ENCODE data around the gene PLAGL1. TPM values are rescaled to one million over a fixed set of nuclear protein-coding genes. Genes with fewer than 3 reads are reported as not detected.

The PLAGL1 gene
- total and polyA plus RNA-seq, 2 experiments from 2014 or later, result 22.8 to 43.8 TPM

- Histone ChIP-seq H3K27me3 (replicated peaks; ENCODE audit: insufficient read depth) (no peaks in the 10 kb centered on the region), H4K20me1 (ENCODE audit: insufficient read depth) (no peaks in the 10 kb centered on the region), H3K4me2 (ENCODE audit: unreplicated experiment) (no peak overlapping the region), H3K4me3 (no peak overlapping the region), H3K79me2 (ENCODE audit: insufficient read depth) (no peaks in the 10 kb centered on the region), H3K9me3 (ENCODE audit: low read depth) (no peaks in the 10 kb centered on the region), H2AFZ (no peak overlapping the region), H3K9me2 (ENCODE audit: insufficient read depth) (no peaks in the 10 kb centered on the region), H3K36me3 (ENCODE audit: low read depth) (peaks cover 3% of the 10 kb centered on the region; the same call in 1 of the 2 replicates), H3K4me1 (ENCODE audit: insufficient read depth) (no peaks in the 10 kb centered on the region), H3F3A (ENCODE audit: insufficient read depth) (no peaks in the 10 kb centered on the region), H3K9ac (no peak overlapping the region), H3K27ac (no peak overlapping the region)
- DNase-seq, result no peak
- in situ Hi-C loops (cut with MboI), result no loop called here
- TF ChIP-seq EZH2 (IDR thresholded peaks at IDR 0.05; ENCODE audit: insufficient read depth, poor library complexity, severe bottlenecking) (no peak), EZH2phosphoT487 (IDR thresholded peaks at IDR 0.05; ENCODE audit: insufficient read depth, low read depth) (no peak)
- 74 to 82% methylated on average over 1 of the region's 1 CpG for WGBS, 2 experiments (ENCODE audit: low coverage in 1 of 2, low lambda C conversion rate in 2 of 2, missing lambda C conversion rate in 2 of 2)
Observed at GRCh38 chr6:143949535-143949934, 58.5 kb downstream of the PLAGL1 start.

GRCh38 chr6:143948208-143948607 lies 59.9 kb downstream of the PLAGL1 start:
- DNase-seq, result no peak
- H3F3A ChIP-seq (ENCODE audit: insufficient read depth), result no peaks in the 10 kb centered on the region
- whole genome bisulfite sequencing, 2 experiments (ENCODE audit: low coverage in 1 of 2, low lambda C conversion rate in 2 of 2, missing lambda C conversion rate in 2 of 2), result 67 to 70% methylated on average over 7 of the region's 7 CpGs
- no peak overlapping the region for H3K27ac ChIP-seq
- H3K9me3 ChIP-seq (ENCODE audit: low read depth), result no peaks in the 10 kb centered on the region
- H3K27me3 ChIP-seq (replicated peaks; ENCODE audit: insufficient read depth), result no peaks in the 10 kb centered on the region
- no peaks in the 10 kb centered on the region for H3K79me2 ChIP-seq (ENCODE audit: insufficient read depth)
- H3K4me3 ChIP-seq, result no peak overlapping the region
- in situ Hi-C loops (cut with MboI), result no loop called here
- H3K4me2 ChIP-seq (ENCODE audit: unreplicated experiment), result no peak overlapping the region
- TF ChIP-seq EZH2 (IDR thresholded peaks at IDR 0.05; ENCODE audit: insufficient read depth, poor library complexity, severe bottlenecking) (no peak), EZH2phosphoT487 (IDR thresholded peaks at IDR 0.05; ENCODE audit: insufficient read depth, low read depth) (no peak)
- peaks cover 3% of the 10 kb centered on the region; the same call in 1 of the 2 replicates for H3K36me3 ChIP-seq (ENCODE audit: low read depth)
- no peaks in the 10 kb centered on the region for H3K4me1 ChIP-seq (ENCODE audit: insufficient read depth)
- no peaks in the 10 kb centered on the region for H4K20me1 ChIP-seq (ENCODE audit: insufficient read depth)
- no peaks in the 10 kb centered on the region for H3K9me2 ChIP-seq (ENCODE audit: insufficient read depth)
- H2AFZ ChIP-seq, result no peak overlapping the region
- no peak overlapping the region for H3K9ac ChIP-seq

- WGBS, 2 experiments (ENCODE audit: low coverage in 1 of 2, low lambda C conversion rate in 2 of 2, missing lambda C conversion rate in 2 of 2), result 65% methylated on average over 20 of the region's 20 CpGs
- Histone ChIP-seq H4K20me1 (ENCODE audit: insufficient read depth) (no peaks in the 10 kb centered on the region), H3K9me2 (ENCODE audit: insufficient read depth) (no peaks in the 10 kb centered on the region), H3F3A (ENCODE audit: insufficient read depth) (no peaks in the 10 kb centered on the region), H3K9me3 (ENCODE audit: low read depth) (no peaks in the 10 kb centered on the region), H3K9ac (no peak overlapping the region), H3K4me2 (ENCODE audit: unreplicated experiment) (no peak overlapping the region), H3K4me1 (ENCODE audit: insufficient read depth) (no peaks in the 10 kb centered on the region), H3K79me2 (ENCODE audit: insufficient read depth) (no peaks in the 10 kb centered on the region), H3K27ac (no peak overlapping the region), H3K4me3 (no peak overlapping the region), H3K36me3 (ENCODE audit: low read depth) (no peaks in the 10 kb centered on the region; the same call in 1 of the 2 replicates), H3K27me3 (replicated peaks; ENCODE audit: insufficient read depth) (no peaks in the 10 kb centered on the region), H2AFZ (no peak overlapping the region)
- in situ Hi-C loops (cut with MboI), result no loop called here
- DNase-seq, result peak; percentile 65
- no peak for TF ChIP-seq EZH2phosphoT487 (IDR thresholded peaks at IDR 0.05; ENCODE audit: insufficient read depth, low read depth)
- TF ChIP-seq EZH2 (IDR thresholded peaks at IDR 0.05; ENCODE audit: insufficient read depth, poor library complexity, severe bottlenecking), result no peak
Observed at GRCh38 chr6:143941852-143942627, 66.0 kb downstream of the PLAGL1 start.

- WGBS, 2 experiments (ENCODE audit: low coverage in 1 of 2, low lambda C conversion rate in 2 of 2, missing lambda C conversion rate in 2 of 2), result 62 to 64% methylated on average over 4 of the region's 4 CpGs
Observed at GRCh38 chr6:143940011-143940597, 68.0 kb downstream of the PLAGL1 start.

More at GRCh38 chr6:143940011-143940597, 68.0 kb downstream of the PLAGL1 start:
- peak; percentile 59 for DNase-seq
- H3K79me2 ChIP-seq (ENCODE audit: insufficient read depth), result no peaks in the 10 kb centered on the region
- no peaks in the 10 kb centered on the region for H3K9me2 ChIP-seq (ENCODE audit: insufficient read depth)
- no peaks in the 10 kb centered on the region for H4K20me1 ChIP-seq (ENCODE audit: insufficient read depth)
- in situ Hi-C loops (cut with MboI), result no loop called here
- H3K4me1 ChIP-seq (ENCODE audit: insufficient read depth), result no peaks in the 10 kb centered on the region
- H3K27ac ChIP-seq, result no peak overlapping the region
- TF ChIP-seq EZH2phosphoT487 (IDR thresholded peaks at IDR 0.05; ENCODE audit: insufficient read depth, low read depth), result no peak
- TF ChIP-seq EZH2 (IDR thresholded peaks at IDR 0.05; ENCODE audit: insufficient read depth, poor library complexity, severe bottlenecking), result no peak
- H3K4me2 ChIP-seq (ENCODE audit: unreplicated experiment), result no peak overlapping the region
- H3K27me3 ChIP-seq (replicated peaks; ENCODE audit: insufficient read depth), result no peaks in the 10 kb centered on the region
- no peak overlapping the region for H2AFZ ChIP-seq
- no peak overlapping the region for H3K4me3 ChIP-seq
- no peaks in the 10 kb centered on the region for H3K9me3 ChIP-seq (ENCODE audit: low read depth)
- H3K36me3 ChIP-seq (ENCODE audit: low read depth), result no peaks in the 10 kb centered on the region
- no peak overlapping the region for H3K9ac ChIP-seq
- no peaks in the 10 kb centered on the region for H3F3A ChIP-seq (ENCODE audit: insufficient read depth)

Measured in GM23248 (cell line).